HG03066 (cell line): ENCODE measurements around the gene POLR3A.
"Not testable (repeated sequence)": the region's sequence is repeated elsewhere in the genome, so short reads cannot be mapped to it uniquely, and the experiment has no call there.

ENCODE experiments used
- ATAC-seq: cut with Tn5 transposase; IDR thresholded peaks from one replicate; pipeline ENCODE4 v1.9.1; 2021; ENCODE audit warnings: low read depth; ENCODE audit not compliant: unreplicated experiment

Gene POLR3A

GRCh38 chr10:78025685-78026364 is 3.5 kb downstream of the POLR3A start:
- ATAC-seq = no peak

DNA sequence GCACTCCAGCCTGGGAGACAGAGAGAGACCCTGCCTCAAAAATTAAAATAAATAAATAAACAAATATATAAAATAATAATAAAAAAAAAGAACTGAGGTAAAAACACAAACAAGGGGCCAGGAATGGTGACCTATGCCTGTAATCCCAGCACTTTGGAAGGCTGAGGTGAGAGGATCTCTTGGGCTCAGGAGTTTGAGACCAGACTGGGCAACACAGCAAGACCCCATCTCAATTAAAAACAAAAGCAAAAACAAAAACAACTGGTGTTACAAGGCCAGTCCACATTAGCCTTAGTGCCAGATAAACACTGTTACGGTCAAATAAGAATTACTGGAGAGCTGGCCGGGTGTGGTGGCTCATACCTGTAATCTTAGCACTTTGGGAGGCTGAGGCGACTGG is 5.6 kb downstream of the POLR3A start:
- no peak for ATAC-seq

DNA sequence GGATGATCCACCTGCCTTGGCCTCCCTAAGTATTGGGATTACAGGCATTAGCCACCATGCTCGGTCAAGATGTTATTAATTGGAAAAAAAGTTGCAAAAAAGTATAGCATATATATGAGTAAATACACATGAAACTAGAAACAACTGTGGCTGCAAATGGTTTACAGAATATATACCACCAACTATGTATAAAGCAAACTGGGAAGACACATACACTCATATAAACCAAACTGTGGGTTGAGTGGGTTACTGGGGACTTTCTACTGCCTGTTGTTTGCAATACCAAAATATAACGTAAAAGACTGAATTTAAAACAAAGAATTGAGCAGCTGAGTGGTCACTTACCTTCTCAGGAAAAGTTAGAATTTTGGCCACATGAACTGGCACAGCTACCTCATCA is 8.1 kb downstream of the POLR3A start:
- no peak for ATAC-seq

DNA sequence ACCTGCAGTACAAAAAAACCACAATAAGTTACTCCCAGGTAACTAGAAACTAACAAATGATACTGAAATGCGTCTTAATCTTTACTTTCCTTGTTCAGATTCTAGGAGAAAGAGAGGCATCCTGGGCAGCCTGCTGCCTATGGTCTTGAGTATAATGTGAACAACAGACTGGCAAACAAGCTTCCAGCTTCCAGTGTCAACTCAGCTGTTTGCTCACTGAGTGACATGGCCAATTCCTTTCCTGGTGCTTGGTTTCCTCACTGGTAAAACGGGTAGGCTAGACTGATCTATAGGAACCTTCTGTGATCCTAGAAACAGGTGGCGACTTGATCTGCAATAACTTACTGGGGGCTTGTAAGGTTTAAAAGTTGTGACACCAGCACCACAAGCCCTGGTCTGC is 10.1 kb downstream of the POLR3A start:
- no peak for ATAC-seq

DNA sequence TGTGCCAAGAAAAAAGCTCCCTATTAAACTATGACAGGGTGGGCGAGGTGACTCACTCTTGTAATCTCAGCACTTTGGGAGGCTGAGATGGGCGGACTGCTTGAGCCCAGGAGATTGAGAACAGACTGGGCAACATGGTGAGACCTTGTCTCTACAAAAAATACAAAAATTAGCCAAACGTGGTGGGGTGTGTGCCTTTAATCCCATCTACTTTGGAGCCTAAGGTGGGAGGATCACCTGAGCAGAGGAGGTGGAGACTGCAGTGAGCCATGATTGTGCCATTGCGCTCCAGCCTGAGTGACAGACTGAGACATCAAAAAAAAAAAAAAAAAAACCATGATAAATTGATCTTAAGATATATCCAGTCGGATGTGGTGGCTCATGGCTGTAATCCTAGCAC is 11.5 kb downstream of the POLR3A start:
- ATAC-seq = no peak

DNA sequence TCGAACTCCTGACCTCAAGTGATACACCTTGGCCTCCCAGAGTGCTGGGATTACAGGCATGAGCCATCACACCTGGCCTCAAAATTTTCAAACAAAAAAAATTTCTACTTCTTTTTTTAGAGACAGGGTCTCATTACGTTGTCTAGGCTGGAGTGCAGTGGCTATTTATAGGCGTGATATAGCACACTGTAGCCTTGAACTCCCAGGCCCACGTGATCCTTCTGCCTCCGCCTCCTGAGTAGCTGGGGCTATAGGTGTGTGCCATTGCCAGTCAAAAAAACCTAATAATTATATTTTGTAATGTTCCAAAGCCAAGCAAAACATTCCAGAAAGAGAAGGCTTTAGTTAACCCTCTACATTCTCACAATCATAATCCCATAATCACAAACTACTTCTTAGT is 13.8 kb downstream of the POLR3A start:
- ATAC-seq = no peak

- no peak for ATAC-seq
Measured at GRCh38 chr10:78013564-78013963, 15.8 kb downstream of the POLR3A start.

DNA sequence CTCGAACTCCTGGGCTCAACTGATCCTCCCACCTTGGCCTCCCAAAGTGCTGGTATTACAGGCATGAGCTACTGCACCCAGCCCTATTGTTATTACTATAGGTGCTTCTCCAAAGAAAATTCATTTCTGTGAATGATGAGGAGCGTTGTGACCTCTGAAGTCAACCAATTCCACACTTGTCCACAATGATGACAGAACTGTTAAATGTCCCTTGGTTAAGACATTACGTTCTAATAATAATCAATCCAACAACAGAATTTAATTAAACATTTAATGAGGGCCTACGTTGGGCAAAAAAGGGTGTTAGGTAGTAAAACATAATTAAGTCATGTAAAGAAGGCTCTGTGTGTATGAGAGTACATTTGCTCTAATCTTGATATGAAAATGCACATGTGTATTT is 18.2 kb downstream of the POLR3A start:
- ATAC-seq = no peak

GRCh38 chr10:78010278-78010677 is 19.0 kb downstream of the POLR3A start:
- no peak for ATAC-seq

GRCh38 chr10:78009662-78010061 is 19.7 kb downstream of the POLR3A start:
- ATAC-seq = no peak

DNA sequence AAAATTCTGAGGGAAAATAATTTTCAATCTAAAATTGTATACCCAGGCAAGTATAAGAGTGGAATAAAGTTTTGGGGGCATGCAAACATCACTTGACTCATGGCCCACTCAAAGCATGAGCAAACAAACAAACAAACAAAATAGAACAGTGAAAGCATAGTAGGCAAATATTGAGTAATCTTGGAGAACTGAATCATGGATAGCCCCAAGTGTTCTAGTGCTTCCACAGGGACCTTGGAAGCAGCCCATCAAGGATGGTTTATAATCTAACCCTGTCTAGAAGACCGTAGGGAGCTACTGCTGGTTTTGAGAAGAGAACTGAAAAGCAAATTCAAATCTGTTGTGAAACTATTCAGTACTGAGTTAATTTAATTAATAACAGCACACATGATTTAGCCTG is 22.1 kb downstream of the POLR3A start:
- ATAC-seq = no peak

- ATAC-seq = no peak
Measured at GRCh38 chr10:78004215-78005026, 24.9 kb downstream of the POLR3A start.

GRCh38 chr10:78002541-78003288 is 26.6 kb downstream of the POLR3A start:
- ATAC-seq = no peak

GRCh38 chr10:78000956-78001472 is 28.3 kb downstream of the POLR3A start:
- no peak for ATAC-seq

GRCh38 chr10:78000206-78000605 is 29.1 kb downstream of the POLR3A start:
- no peak for ATAC-seq

DNA sequence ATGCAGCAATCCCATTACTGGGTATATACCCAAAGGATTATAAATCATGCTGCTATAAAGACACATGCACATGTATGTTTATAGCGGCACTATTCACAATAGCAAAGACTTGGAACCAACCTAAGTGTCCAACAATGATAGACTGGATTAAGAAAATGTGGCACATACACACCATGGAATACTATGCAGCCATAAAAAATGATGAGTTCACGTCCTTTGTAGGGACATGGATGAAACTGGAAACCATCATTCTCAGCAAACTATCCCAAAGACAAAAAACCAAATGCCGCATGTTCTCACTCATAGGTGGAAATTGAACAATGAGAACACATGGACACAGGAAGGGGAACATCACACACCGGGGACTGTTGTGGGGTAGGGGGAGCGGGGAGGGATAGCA is 30.5 kb downstream of the POLR3A start:
- ATAC-seq = not testable (repeated sequence)

GRCh38 chr10:77993620-77994019 is 35.7 kb downstream of the POLR3A start:
- ATAC-seq = no peak

DNA sequence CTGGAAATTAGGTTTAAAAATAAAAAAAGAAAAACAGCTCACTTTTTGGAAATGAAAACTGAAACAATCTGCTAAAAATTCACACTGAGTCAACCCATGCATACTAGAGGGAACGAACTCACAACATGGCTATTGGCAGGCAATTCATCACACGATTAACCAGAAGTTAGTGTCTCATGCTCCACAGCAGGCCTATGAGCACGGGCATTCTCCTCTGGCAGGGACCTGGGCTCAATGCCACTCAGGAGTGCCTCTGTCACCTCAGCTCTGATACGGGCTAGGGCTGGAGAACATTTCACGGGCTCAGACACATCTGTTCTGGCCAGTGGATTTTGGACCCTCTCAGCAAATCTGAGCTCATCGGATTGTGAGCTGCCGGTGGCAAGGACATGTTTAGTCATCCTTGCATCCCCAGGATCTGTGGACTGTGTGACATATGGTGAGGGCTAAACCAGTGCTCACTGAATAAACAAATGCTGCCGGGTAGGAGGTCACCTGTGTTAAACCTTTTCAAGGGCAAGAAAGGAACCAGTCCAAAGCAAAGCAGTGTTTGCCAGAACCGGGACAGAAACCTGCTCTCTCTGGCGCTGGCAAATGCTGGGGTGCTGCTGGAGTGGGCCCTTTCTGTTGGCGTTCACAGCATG is 40.1 kb downstream of the POLR3A start:
- no peak for ATAC-seq

- ATAC-seq = no peak
Measured at GRCh38 chr10:77987671-77988255, 41.6 kb downstream of the POLR3A start.

- ATAC-seq = no peak
Measured at GRCh38 chr10:77984986-77985385, 44.3 kb downstream of the POLR3A start.
